Tibial nerve (tissue), 4 donors: ENCODE results near the gene MUC5B. TPM values are rescaled to one million over a fixed set of nuclear protein-coding genes. Genes with fewer than 3 reads are reported as not detected.

Experiments used
- DNase-seq, 2 donors: peaks; one replicate each; pipeline ENCODE4 v3.0.0-alpha.2; 2019; ENCODE audit warnings: low spot score in 2 of 2
- H3K27ac ChIP-seq, 4 donors: fragments of 200-600 bp; sonication (generic) in 3 of 4; one replicate each; pipeline ENCODE4 v1.5.1; 2017 to 2019; ENCODE audit warnings: mild to moderate bottlenecking in 1 of 4
- H3K27me3 ChIP-seq, 2 donors: fragments of 200-600 bp; sonication (generic) in 1 of 2; one replicate each; pipeline versions ENCODE4 v1.5.1 to v1.6.0; 2017 to 2019
- H3K36me3 ChIP-seq, 3 donors: fragments of 200-600 bp; sonication (generic); one replicate each; pipeline ENCODE4 v1.5.1; 2018 to 2019
- H3K4me1 ChIP-seq, 4 donors: fragments of 200-600 bp; sonication (generic) in 3 of 4; one replicate each; pipeline ENCODE4 v1.5.1; 2017 to 2019
- H3K4me3 ChIP-seq, 4 donors: fragments of 200-600 bp; sonication (generic) in 3 of 4; one replicate each; pipeline ENCODE4 v1.5.1; 2017 to 2019; ENCODE audit warnings: mild to moderate bottlenecking in 1 of 4, moderate library complexity in 1 of 4
- H3K9me3 ChIP-seq, 4 donors: fragments of 200-600 bp; sonication (generic) in 3 of 4; one replicate each; pipeline ENCODE4 v1.5.1; 2017 to 2019
- CTCF ChIP-seq, 5 experiments: fragments of 200-600 bp in 3 of 5; fragments of 450-650 bp in 2 of 5; sonication (generic) in 3 of 5; IDR thresholded peaks; one replicate each; pipeline ENCODE4 v1.5.1; 2016 to 2019; ENCODE audit warnings: antibody characterized with exemption in 5 of 5, mild to moderate bottlenecking in 3 of 5, moderate library complexity in 2 of 5
- EP300 ChIP-seq, 2 donors: sonication (generic); formaldehyde crosslinking; IDR thresholded peaks; one replicate each; pipeline ENCODE4 v1.6.1; 2017; ENCODE audit warnings: antibody characterized with exemption in 2 of 2, mild to moderate bottlenecking in 1 of 2
- POLR2A ChIP-seq, 2 donors: fragments of 450-650 bp; IDR thresholded peaks; one replicate each; pipeline ENCODE4 v1.6.1; 2017; ENCODE audit warnings: antibody characterized with exemption in 2 of 2, mild to moderate bottlenecking in 2 of 2, moderate library complexity in 2 of 2
- WGBS, 2 donors: methylation state at CpG; one replicate each; pipeline ENCODE4 v1.1.5; 2018; 5-methylcytosine and 5-hydroxymethylcytosine counted together
- total RNA-seq, 4 donors: library from RNA; depleted of rRNA; stranded (reverse); fragments of >200 nt; gene quantifications; one replicate each; pipeline ENCODE4 v1.1.0, GENCODE V29; 2016

MUC5B gene
- total RNA-seq, 4 donors from 2014 or later: under 0.01 to 0.22 TPM; not detected in 2

DNA sequence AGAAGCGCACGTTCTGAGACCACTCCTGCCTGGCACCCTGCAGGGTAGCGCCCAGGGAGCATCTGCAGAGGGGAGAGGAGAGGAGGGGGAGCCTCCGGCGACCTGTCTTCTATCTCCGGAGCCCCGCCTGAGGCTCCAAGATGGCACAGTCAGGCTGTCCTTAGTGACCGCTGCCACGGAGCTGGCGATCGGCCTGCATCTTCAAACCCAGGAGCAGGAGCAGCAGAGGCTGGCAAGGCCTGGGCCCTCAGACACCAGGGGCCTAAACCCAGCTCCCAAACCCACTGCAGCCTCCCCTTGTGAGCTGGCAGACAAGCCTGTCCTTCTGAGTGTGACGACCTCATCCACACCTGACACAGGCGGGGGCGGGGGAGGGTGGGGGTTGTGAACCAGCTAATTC is 51.6 kb downstream of the MUC5B start:
- Histone ChIP-seq H3K27me3 (no peaks in the 10 kb centered on the region), H3K9me3 (no peaks in the 10 kb centered on the region), H3K27ac (peak overlapping the region in 1 of 4 donors; percentile 52), H3K4me3 (no peak overlapping the region), H3K36me3 (peaks cover 0 to 69% (median 7%) of the 10 kb centered on the region in 3 donors), H3K4me1 (peaks cover 0 to 23% (median 0%) of the 10 kb centered on the region in 4 donors)
- DNase-seq: no peak
- TF ChIP-seq EP300 (IDR thresholded peaks at IDR 0.05): no peak
- TF ChIP-seq POLR2A (IDR thresholded peaks at IDR 0.05): no peak
- TF ChIP-seq CTCF (IDR thresholded peaks at IDR 0.05): no peak
- 86 to 87% methylated on average over 14 of the region's 14 CpGs for WGBS, 2 donors

- 85 to 91% methylated on average over 14 to 18 of the region's 18 CpGs for WGBS, 2 donors
- H3K36me3 ChIP-seq: peaks cover 0 to 74% (median 7%) of the 10 kb centered on the region in 3 donors
- H3K27me3 ChIP-seq: no peaks in the 10 kb centered on the region
- H3K9me3 ChIP-seq: no peaks in the 10 kb centered on the region
- TF ChIP-seq POLR2A (IDR thresholded peaks at IDR 0.05): no peak
- no peak for TF ChIP-seq CTCF (IDR thresholded peaks at IDR 0.05)
- no peak for TF ChIP-seq EP300 (IDR thresholded peaks at IDR 0.05)
- H3K4me1 ChIP-seq: peaks cover 0 to 20% (median 0%) of the 10 kb centered on the region in 4 donors
- no peak overlapping the region for H3K4me3 ChIP-seq
- peak overlapping the region in 1 of 4 donors; percentile 69 for H3K27ac ChIP-seq
- no peak for DNase-seq
These were observed 52.2 kb downstream of the MUC5B start for GRCh38 chr11:1275021-1275420.

- H3K4me3 ChIP-seq: no peak overlapping the region
- peak overlapping the region in 2 of 4 donors; percentile 69 to 72 for H3K27ac ChIP-seq
- no peak for TF ChIP-seq POLR2A (IDR thresholded peaks at IDR 0.05)
- no peak for TF ChIP-seq EP300 (IDR thresholded peaks at IDR 0.05)
- TF ChIP-seq CTCF (IDR thresholded peaks at IDR 0.05): no peak
- H3K9me3 ChIP-seq: no peaks in the 10 kb centered on the region
- WGBS, 2 donors: 74 to 87% methylated on average over 29 to 32 of the region's 32 CpGs
- no peak for DNase-seq
- peaks cover 0 to 10% (median 0%) of the 10 kb centered on the region in 4 donors for H3K4me1 ChIP-seq
- H3K27me3 ChIP-seq: no peaks in the 10 kb centered on the region
- H3K36me3 ChIP-seq: peaks cover 0 to 86% (median 7%) of the 10 kb centered on the region in 3 donors
These were observed 53.4 kb downstream of the MUC5B start for GRCh38 chr11:1276041-1276790.

DNA sequence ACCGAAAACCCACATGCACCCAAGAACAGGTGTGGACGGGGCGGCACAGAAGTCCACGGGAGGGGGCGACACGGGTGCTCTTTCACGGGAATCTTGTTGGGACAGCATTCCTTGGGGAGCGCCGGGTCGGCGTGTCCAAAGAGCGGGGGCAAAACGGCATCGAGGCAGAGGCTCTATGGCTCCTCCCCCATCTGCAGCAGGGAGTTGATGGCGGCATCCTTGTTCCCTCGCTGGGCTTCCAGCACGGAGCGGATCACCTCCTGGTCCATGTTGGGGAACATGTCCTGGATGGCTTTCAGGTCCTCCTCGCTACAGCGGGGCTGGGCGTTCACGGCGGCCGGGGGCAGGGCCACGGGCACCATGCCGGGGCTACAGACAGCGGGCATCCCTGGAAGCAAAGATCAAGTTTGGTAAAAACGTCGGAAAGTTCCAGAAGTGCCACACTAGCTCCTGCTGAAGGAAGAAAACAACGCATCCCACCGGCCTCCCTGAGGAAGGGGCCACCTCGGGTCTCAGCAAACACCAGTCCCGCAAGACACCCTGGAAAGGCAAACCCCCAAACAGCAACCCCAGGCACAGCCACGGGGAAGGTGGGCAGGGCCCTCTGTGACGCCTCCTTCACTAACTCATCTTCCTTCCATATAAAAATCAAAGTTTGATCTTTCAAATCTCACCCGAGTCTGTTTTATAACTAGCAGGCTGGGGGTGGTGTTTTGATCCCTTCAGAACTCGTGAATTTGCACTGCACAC is 54.2 kb downstream of the MUC5B start:
- Histone ChIP-seq H3K4me1 (peaks cover 0 to 7% (median 0%) of the 10 kb centered on the region in 4 donors), H3K27ac (peak overlapping the region in 2 of 4 donors; percentile 48 to 69), H3K9me3 (no peaks in the 10 kb centered on the region), H3K27me3 (no peaks in the 10 kb centered on the region), H3K36me3 (peaks cover 0 to 93% (median 7%) of the 10 kb centered on the region in 3 donors), H3K4me3 (no peak overlapping the region)
- DNase-seq: no peak
- WGBS, 2 donors: 91 to 92% methylated on average over 34 to 37 of the region's 37 CpGs
- no peak for TF ChIP-seq POLR2A (IDR thresholded peaks at IDR 0.05)
- no peak for TF ChIP-seq EP300 (IDR thresholded peaks at IDR 0.05)
- no peak for TF ChIP-seq CTCF (IDR thresholded peaks at IDR 0.05)
